HG03139 (cell line): Measurements from ENCODE around the gene KRTAP5-5.
"Not testable (repeated sequence)": the region's sequence is repeated elsewhere in the genome, so short reads cannot be mapped to it uniquely, and the experiment has no call there.

Experiments
- ATAC-seq: cut with Tn5 transposase; IDR thresholded peaks from one replicate; pipeline ENCODE4 v1.9.1; 2021; ENCODE audit not compliant: unreplicated experiment

Gene KRTAP5-5

GRCh38 chr11:1605923-1606322 is 23.7 kb upstream of the KRTAP5-5 start:
- peak; percentile 84 for ATAC-seq

DNA sequence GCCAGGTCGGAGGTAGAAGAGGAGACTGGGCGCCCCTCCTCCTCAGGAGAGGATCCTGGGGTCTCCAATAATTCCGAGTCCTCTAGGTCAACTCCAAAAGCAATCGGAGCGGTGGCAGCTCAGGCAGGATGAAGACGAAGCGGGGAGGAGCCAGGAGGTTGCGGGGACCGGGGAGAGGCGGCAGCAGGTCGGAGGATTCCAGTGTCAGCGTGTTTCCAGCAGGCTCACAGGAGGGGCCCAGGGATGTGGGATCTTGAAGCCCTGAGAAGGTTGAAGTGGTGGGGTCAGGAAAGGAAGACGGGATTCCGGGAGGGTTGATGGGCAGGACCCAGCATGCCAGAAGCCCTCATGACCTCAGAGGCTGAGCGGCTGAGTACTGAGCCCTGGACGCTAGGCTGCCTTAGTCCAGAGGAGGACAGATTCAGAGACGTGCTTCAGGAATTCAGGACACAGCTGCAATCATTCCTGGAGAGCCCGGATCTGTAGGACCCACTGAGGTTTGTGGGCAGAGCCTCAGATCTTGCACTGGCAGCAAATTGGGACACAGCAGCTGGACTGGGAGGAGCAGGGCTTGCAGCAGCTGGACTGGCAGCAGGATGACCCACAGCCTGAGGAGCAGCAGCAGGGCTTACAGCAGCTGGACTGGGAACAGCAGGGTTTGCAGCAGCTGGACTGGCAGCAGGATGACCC is 22.3 kb upstream of the KRTAP5-5 start:
- ATAC-seq: not testable (repeated sequence)

GRCh38 chr11:1607901-1608300 is 21.7 kb upstream of the KRTAP5-5 start:
- not testable (repeated sequence) for ATAC-seq

GRCh38 chr11:1608363-1608762 is 21.2 kb upstream of the KRTAP5-5 start, which contains the start of gene KRTAP5-3:
KRTAP5-3 (minus strand) TSS chr11:1608463; CDS start chr11:1608385, 78 bp downstream.
- no peak for ATAC-seq

- ATAC-seq: no peak
Measured at GRCh38 chr11:1618231-1618630, 11.3 kb upstream of the KRTAP5-5 start.

DNA sequence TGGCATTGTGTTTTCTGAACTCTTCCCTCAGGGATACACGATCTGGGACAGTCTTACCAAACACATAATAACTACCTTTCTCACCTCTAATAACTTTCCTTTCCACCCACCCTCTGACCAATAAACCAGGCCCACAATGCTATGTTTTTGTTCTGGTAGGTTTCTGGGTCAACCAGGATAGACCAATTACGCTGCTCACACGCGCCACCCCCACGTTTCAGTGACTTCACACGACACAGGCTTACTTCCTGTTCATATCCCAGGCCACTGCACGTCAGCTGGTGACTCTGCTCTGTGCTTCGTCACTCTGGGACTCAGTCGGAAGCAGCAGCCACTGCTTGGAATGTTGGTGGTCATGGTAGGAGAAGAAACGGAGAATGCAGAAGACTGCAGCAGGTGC is 10.1 kb upstream of the KRTAP5-5 start:
- no peak for ATAC-seq

DNA sequence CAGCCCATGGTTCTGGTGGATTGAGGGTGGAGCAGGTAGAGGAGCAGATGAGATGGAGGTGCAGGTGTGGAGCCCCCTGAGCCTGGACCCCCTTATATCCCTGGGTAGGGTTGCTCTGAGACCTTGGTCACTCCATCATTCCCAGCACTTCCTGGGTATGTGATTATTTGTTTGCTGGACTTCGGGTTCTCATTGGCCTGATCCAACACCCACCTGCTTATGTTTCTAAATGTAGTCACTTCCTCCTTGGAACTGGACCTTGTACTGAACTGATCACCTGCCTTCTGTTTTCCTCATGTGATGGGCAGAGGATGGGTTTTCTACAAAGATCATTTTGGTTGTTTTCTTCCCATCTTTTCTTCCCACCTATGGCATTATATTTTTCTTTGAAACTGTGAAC is 7.5 kb upstream of the KRTAP5-5 start, which contains the start of gene KRTAP5-4:
Gene KRTAP5-4, minus strand, starts transcription at position 53 of the 400 bp plus-strand sequence. Its CDS starts 45 bp downstream, at position 8.
- no peak for ATAC-seq

DNA sequence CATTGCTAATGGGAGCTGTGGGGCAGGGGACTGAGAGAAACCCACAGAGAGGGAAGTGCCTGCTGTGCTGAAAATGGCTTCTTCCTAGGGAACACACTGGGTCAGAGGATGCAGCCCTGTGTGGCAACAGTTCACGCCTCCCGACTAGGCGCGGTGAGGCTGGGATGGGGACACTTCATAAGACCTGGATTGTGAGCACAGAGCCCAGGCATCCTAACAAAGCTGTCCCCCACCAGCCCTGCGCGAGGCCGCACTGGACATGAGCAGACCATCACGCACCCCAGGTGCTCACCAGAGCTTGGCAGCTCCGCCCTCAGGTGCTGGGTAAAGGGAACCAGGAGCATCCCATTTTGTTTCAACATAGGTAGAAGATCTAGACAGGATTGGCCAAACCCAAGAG is 5.9 kb upstream of the KRTAP5-5 start:
- no peak for ATAC-seq

DNA sequence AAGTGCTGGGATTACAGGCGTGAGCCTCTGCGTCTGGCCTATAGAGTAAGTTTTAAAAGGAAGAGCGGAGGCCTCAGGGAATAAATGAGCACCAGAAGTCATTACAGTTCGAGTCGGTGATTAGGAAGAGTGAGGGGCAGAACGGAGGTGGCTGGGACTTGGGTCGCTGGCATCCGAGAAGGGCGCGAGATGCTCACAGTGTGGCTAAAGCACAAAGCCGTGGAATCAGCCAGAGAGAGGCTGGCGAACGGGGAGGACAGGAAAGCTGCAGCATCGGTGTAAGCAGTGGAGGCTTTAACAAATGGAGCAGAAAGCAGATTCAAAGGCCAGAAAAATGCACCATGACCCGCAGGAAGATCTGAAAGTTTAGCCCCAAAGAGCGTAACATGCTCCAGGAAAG is 5.0 kb upstream of the KRTAP5-5 start:
- no peak for ATAC-seq

GRCh38 chr11:1625541-1625940 is 4.0 kb upstream of the KRTAP5-5 start:
- no peak for ATAC-seq

- no peak for ATAC-seq
Measured at GRCh38 chr11:1628506-1629325, 859 bp upstream of the KRTAP5-5 start.

GRCh38 chr11:1630271-1630670 is 696 bp downstream of the KRTAP5-5 start:
- no peak for ATAC-seq

DNA sequence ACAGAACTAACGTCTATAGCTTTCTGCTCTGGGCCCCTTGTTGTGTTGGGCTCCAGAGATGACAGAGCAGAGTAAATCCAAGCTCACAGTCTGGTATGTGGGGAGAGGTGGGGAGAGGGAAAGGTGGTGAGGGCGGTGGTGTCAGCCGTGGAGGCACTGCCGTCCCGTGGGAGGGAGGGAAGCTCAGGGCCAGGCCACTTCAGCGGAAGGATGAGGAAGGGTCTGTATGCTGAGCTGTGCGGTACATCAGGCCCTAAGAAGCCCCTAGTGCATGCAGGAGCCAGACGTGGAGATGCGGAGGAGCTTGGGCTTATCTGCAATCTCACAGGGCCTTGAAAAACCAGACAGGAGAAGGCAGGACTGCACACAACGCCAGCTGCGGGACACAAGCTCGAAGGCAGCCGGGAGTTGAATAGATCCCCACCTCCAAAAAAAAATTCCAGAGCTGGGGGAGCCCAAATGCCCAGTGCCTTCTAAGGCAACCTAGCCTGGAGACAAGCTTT is 1.5 kb downstream of the KRTAP5-5 start:
- no peak for ATAC-seq

- ATAC-seq: no peak
Measured at GRCh38 chr11:1632053-1632714, 2.6 kb downstream of the KRTAP5-5 start.

DNA sequence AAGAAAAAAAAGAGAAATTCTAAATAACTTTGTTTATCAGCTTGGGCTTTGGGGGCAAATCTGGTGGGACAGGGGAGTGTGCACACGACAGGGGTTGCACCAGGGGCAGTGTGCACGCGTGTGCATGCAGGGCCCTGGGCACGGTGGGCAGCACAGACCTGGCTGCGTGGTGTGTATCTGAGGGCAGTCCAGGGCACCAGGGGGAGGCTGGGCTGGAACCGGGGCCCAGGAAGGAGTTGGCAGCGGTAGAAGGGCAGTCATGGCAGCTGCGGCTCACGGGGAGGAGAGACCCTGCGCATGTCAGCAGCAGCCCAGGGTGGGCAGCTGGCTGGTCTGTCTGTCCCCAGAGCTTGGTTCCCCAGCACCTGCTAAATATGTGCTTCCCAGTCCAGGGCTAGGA is 4.3 kb downstream of the KRTAP5-5 start:
- ATAC-seq: no peak

GRCh38 chr11:1636291-1636950 is 6.8 kb downstream of the KRTAP5-5 start:
- ATAC-seq: no peak

DNA sequence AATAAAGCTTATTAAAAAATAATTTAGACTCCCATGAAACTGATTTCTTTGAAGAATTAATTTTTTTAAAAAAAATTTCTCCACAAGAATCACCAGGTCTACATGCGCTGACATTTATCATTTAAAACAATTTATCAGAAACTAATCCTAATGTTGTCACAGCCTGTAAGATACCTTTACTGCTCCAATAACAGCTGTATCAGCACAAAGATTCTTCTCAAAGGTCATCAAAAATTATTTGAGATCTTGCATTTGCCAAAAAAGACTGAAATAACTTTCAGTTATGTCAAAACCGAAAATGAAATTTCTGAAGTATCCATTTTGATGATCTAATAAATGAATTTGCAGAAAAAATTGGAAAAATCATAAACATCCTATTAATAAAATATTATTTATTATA is 8.1 kb downstream of the KRTAP5-5 start:
- ATAC-seq: no peak

- no peak for ATAC-seq
Measured at GRCh38 chr11:1638344-1638743, 8.8 kb downstream of the KRTAP5-5 start.

DNA sequence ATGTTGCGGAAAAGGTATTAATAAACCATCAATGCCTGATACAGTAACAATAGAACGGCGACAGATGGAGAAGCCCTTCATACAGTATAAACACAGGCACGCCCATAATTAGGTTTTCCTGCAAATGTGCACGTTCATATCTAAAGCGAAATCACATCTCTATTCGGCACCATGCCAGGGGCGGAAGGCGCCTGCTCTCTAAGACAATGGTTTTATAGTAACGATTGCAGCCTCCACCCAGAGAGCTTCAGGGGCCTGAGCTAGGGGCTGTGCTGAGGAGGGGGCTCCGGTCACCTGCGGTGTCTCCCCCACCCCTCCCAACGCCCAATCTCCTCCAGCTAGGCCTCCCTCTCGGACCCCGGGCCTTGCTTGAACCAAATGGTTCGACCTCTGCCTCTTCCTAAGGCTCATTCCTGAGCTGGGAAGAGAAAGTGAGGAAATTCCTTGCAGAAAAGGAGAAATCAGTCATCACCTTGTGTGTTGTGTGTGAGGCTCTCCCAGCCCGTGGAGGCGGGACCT is 9.6 kb downstream of the KRTAP5-5 start:
- no peak for ATAC-seq

GRCh38 chr11:1639666-1640065 is 10.1 kb downstream of the KRTAP5-5 start:
- no peak for ATAC-seq
